Calu3 (cell line): ENCODE measurements around the gene CBFA2T2. TPM values are rescaled to one million over a fixed set of nuclear protein-coding genes. Genes with fewer than 3 reads are reported as not detected.

Experiments
- BruUV-seq: library from RNA; stranded (reverse); fragments of 400-500 nt; replicated peaks from 2 replicates; lab custom pipeline; 2021; lab: Mats Ljungman, UMichigan
- CTCF ChIA-PET: fragments of 300-600 bp; sonication (Branson Sonifier 250); formaldehyde crosslinking; loops from one replicate; lab custom pipeline; 2022; ENCODE audit warnings: antibody characterized with exemption; lab: Charles Lee
- DNase-seq: peaks from one replicate; pipeline ENCODE4 v3.0.0; 2022
- H3K27ac Mint-ChIP-seq: one replicate; pipeline ENCODE4 v1.8.0; 2022; ENCODE audit warnings: mixed read lengths; ENCODE audit not compliant: unreplicated experiment
- H3K27me3 Mint-ChIP-seq: one replicate; pipeline ENCODE4 v1.8.0; 2022; ENCODE audit warnings: mixed read lengths; ENCODE audit not compliant: unreplicated experiment
- H3K36me3 Mint-ChIP-seq: one replicate; pipeline ENCODE4 v1.8.0; 2022; ENCODE audit warnings: mild to moderate bottlenecking, moderate library complexity, mixed read lengths; ENCODE audit not compliant: insufficient read depth, unreplicated experiment
- H3K4me1 Mint-ChIP-seq: one replicate; pipeline ENCODE4 v1.8.0; 2022; ENCODE audit warnings: mild to moderate bottlenecking, low read depth, mixed read lengths; ENCODE audit not compliant: unreplicated experiment
- H3K4me3 Mint-ChIP-seq: one replicate; pipeline ENCODE4 v1.8.0; 2022; ENCODE audit warnings: mild to moderate bottlenecking, low read depth, moderate library complexity, mixed read lengths; ENCODE audit not compliant: unreplicated experiment
- H3K9me3 Mint-ChIP-seq: one replicate; pipeline ENCODE4 v1.8.0; 2022; ENCODE audit warnings: low read depth, mixed read lengths; ENCODE audit not compliant: unreplicated experiment
- CTCF ChIP-seq: fragments of 200-600 bp; IDR thresholded peaks from one replicate; pipeline ENCODE4 v1.8.0; 2022; ENCODE audit warnings: antibody characterized with exemption; ENCODE audit not compliant: unreplicated experiment
- intact Hi-C: fragments of 100-400 bp; cut with micrococcal nuclease; formaldehyde crosslinking; loops from one replicate; pipeline ENCODE4 v1.10.0; 2022; ENCODE audit not compliant: unreplicated experiment
- total RNA-seq: library from RNA; stranded (reverse); gene quantifications from 2 replicates; pipeline ENCODE4 v1.2.3, GENCODE V29; 2022

Gene CBFA2T2
- total RNA-seq, 1 experiment from 2014 or later: 20.5 TPM

GRCh38 chr20:33474963-33475362 is 14.9 kb upstream of the CBFA2T2 start:
- Mint-ChIP-seq H3K4me3 (no peak overlapping the region), H3K27ac (no peak overlapping the region), H3K9me3 (no peaks in the 10 kb centered on the region), H3K36me3 (no peaks in the 10 kb centered on the region), H3K27me3 (peaks cover 13% of the 10 kb centered on the region), H3K4me1 (no peaks in the 10 kb centered on the region)
- TF ChIP-seq CTCF: no peak
- BruUV-seq: no TSS peak
- intact Hi-C loops: no loop called here
- no peak for DNase-seq
- CTCF ChIA-PET: interaction anchor here (2.2 kb wide), 1 partner anchor 15 kb away, joined by 7 read pairs; the partner anchor contains the start of gene CBFA2T2

- no peak for DNase-seq
- no peaks in the 10 kb centered on the region for H3K9me3 Mint-ChIP-seq
- H3K4me3 Mint-ChIP-seq: no peak overlapping the region
- CTCF ChIA-PET: interaction anchor here (0.6 to 2.2 kb wide), 2 partner anchors 14 to 130 kb away, joined by 3 to 7 read pairs; partner anchors contain the start of gene CBFA2T2
- H3K36me3 Mint-ChIP-seq: no peaks in the 10 kb centered on the region
- peaks cover 13% of the 10 kb centered on the region for H3K27me3 Mint-ChIP-seq
- no peaks in the 10 kb centered on the region for H3K4me1 Mint-ChIP-seq
- BruUV-seq: no TSS peak
- no peak for TF ChIP-seq CTCF
- no peak overlapping the region for H3K27ac Mint-ChIP-seq
- intact Hi-C loops: no loop called here
Observed at GRCh38 chr20:33475381-33476152, 14.3 kb upstream of the CBFA2T2 start.

GRCh38 chr20:33477386-33478234 is 12.3 kb upstream of the CBFA2T2 start:
- TF ChIP-seq CTCF: no peak
- intact Hi-C loops: no loop called here
- Mint-ChIP-seq H3K9me3 (no peaks in the 10 kb centered on the region), H3K4me3 (no peak overlapping the region), H3K27me3 (peaks cover 13% of the 10 kb centered on the region), H3K4me1 (no peaks in the 10 kb centered on the region), H3K36me3 (no peaks in the 10 kb centered on the region), H3K27ac (no peak overlapping the region)
- CTCF ChIA-PET: no interaction called here
- no TSS peak for BruUV-seq
- DNase-seq: no peak

- H3K27ac Mint-ChIP-seq: no peak overlapping the region
- CTCF ChIA-PET: interaction anchor here (0.5 to 1.6 kb wide), 2 partner anchors 10 to 16 kb away, joined by 7 to 9 read pairs; partner anchors contain the start of gene CBFA2T2
- no TSS peak for BruUV-seq
- H3K36me3 Mint-ChIP-seq: no peaks in the 10 kb centered on the region
- intact Hi-C loops: no loop called here
- H3K27me3 Mint-ChIP-seq: peaks cover 13% of the 10 kb centered on the region
- no peak for DNase-seq
- no peak for TF ChIP-seq CTCF
- no peak overlapping the region for H3K4me3 Mint-ChIP-seq
- no peaks in the 10 kb centered on the region for H3K4me1 Mint-ChIP-seq
- no peaks in the 10 kb centered on the region for H3K9me3 Mint-ChIP-seq
Observed at GRCh38 chr20:33480048-33480447, 9.8 kb upstream of the CBFA2T2 start.
